ENCODE data around the gene CCNQ. TPM values are rescaled to one million over a fixed set of nuclear protein-coding genes. Genes with fewer than 3 reads are reported as not detected.

Gene CCNQ
- total and polyA plus RNA-seq, 2 of the 8 experiments (the other 6 are each of a cell fraction or from before 2014, with no cell fraction given): 16.6 to 32.1 TPM

DNA sequence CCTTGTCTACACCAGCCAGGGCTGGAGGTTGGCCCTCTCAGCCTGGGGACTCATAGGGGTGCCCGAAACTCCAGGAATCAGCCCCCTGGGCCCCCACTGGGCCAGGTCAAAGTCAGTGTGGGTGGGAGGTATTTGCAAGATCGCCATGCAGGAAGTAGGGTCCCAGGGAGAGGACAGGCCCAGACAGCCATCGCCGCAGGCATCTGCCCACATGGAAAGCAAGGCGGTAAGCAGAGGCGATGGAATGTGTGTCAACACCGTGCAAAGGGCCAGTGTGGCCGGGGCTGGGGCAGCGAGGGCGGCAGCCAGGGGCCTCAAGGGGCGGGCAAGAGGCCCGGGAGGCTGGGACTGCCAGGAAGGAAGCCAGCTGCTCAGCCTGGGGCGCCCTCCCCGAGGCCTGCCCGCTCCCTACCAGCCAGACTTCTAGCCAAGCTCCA is 28.8 kb upstream of the CCNQ start:
- H3K9ac ChIP-seq (replicated peaks in 1 of 4; ENCODE audit: extremely low read depth in 1 of 4, low read depth in 3 of 4, low read length in 3 of 4): no peak overlapping the region
- H3K27me3 ChIP-seq (replicated peaks in 1 of 4; ENCODE audit: control insufficient read depth in 3 of 4, extremely low read depth in 1 of 4, insufficient read depth in 3 of 4, low read length in 3 of 4): no peaks in the 10 kb centered on the region
- H3K18ac ChIP-seq (ENCODE audit: extremely low read depth, low read length): no peak overlapping the region
- no peak overlapping the region for H2BK15ac ChIP-seq (ENCODE audit: low read length)
- H4K5ac ChIP-seq (ENCODE audit: insufficient read length, low read depth, low read length): no peak overlapping the region
- DNase-seq (ENCODE audit: low read depth in 1 of 2, low spot score in 2 of 2) (no peak), FAIRE-seq (no peak)
- no peak overlapping the region for H4K8ac ChIP-seq (ENCODE audit: extremely low read depth, insufficient read depth, low read length)
- no peaks in the 10 kb centered on the region for H3K79me2 ChIP-seq (ENCODE audit: control insufficient read depth in 1 of 2, insufficient read depth in 2 of 2, low read length in 2 of 2)
- no peak overlapping the region for H2BK5ac ChIP-seq (ENCODE audit: low read depth, low read length)
- H4K91ac ChIP-seq (replicated peaks; ENCODE audit: insufficient read length, low read length): no peak overlapping the region
- H3K23me2 ChIP-seq (ENCODE audit: low read depth, low read length): no peaks in the 10 kb centered on the region
- no peak overlapping the region for H2BK120ac ChIP-seq (replicated peaks; ENCODE audit: low read depth, low read length)
- no peak for TF ChIP-seq POU5F1 (IDR thresholded peaks at IDR 0.05; ENCODE audit: low read depth, low read length)
- TF ChIP-seq BRCA1 (IDR thresholded peaks at IDR 0.05; ENCODE audit: low read depth, low read length): no peak
- TF ChIP-seq, protein P1, sequence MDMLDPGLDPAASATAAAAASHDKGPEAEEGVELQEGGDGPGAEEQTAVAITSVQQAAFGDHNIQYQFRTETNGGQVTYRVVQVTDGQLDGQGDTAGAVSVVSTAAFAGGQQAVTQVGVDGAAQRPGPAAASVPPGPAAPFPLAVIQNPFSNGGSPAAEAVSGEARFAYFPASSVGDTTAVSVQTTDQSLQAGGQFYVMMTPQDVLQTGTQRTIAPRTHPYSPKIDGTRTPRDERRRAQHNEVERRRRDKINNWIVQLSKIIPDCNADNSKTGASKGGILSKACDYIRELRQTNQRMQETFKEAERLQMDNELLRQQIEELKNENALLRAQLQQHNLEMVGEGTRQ (IDR thresholded peaks at IDR 0.05; ENCODE audit: low read length): no peak
- no peak for TF ChIP-seq TAF1 (IDR thresholded peaks at IDR 0.05; ENCODE audit: low read depth, low read length)
- no peak for TF ChIP-seq KDM1A (IDR thresholded peaks at IDR 0.05; ENCODE audit: borderline replicate concordance, low read length)
- TF ChIP-seq HDAC6 (IDR thresholded peaks at IDR 0.05; ENCODE audit: low read depth, low read length): no peak
- TF ChIP-seq CEBPB (IDR thresholded peaks at IDR 0.05; ENCODE audit: low read depth, low read length): no peak
- no peak for TF ChIP-seq GABPA (IDR thresholded peaks at IDR 0.05; ENCODE audit: borderline replicate concordance, insufficient read depth, low read length)
- no peak for TF ChIP-seq SAP30 (IDR thresholded peaks at IDR 0.05; ENCODE audit: insufficient read depth, insufficient replicate concordance, low read length)
- no peak for TF ChIP-seq CTBP2 (IDR thresholded peaks at IDR 0.05; ENCODE audit: borderline replicate concordance, insufficient read depth, insufficient read length, low read length)
- H3K4me1 ChIP-seq (replicated peaks in 1 of 4; ENCODE audit: control insufficient read depth in 3 of 4, insufficient read depth in 4 of 4, low read length in 3 of 4): peaks cover 0 to 3% (median 0%) of the 10 kb centered on the region in 4 experiments; a peak in 1 of 7 replicates
- no peak overlapping the region for H3K4ac ChIP-seq (replicated peaks; ENCODE audit: insufficient read length, low read depth, low read length)
- H3K14ac ChIP-seq (ENCODE audit: insufficient read length): no peak overlapping the region
- H3K36me3 ChIP-seq (ENCODE audit: control insufficient read depth in 2 of 4, insufficient read depth in 4 of 4, low read length in 3 of 4): no peaks in the 10 kb centered on the region
- CTCF ChIA-PET (ENCODE audit: partially characterized antibody): interaction anchor here (1.2 to 3.0 kb wide), 2 partner anchors 8 to 18 kb away, joined by 3 to 14 read pairs; no protein-coding TSS in a partner anchor
- H2AFZ ChIP-seq (ENCODE audit: low read length): no peak overlapping the region
- H3K79me1 ChIP-seq (ENCODE audit: low read depth, low read length): no peaks in the 10 kb centered on the region
- no peak overlapping the region for H3K4me3 ChIP-seq (ENCODE audit: extremely low read depth in 1 of 4, insufficient read depth in 2 of 4, low read depth in 3 of 4, low read length in 4 of 4)
- H3K27ac ChIP-seq (ENCODE audit: low read depth, low read length): no peak overlapping the region
- POLR2A ChIA-PET (ENCODE audit: partially characterized antibody): no interaction called here
- no peak overlapping the region for H3K23ac ChIP-seq (ENCODE audit: insufficient read length)
- H3K9me3 ChIP-seq (ENCODE audit: insufficient read depth in 2 of 2, low read depth in 1 of 2, low read length in 1 of 2): no peaks in the 10 kb centered on the region
- H2AK5ac ChIP-seq (ENCODE audit: low read depth, low read length): no peak overlapping the region
- no peak overlapping the region for H2BK20ac ChIP-seq (ENCODE audit: low read length)
- no peak overlapping the region for H2BK12ac ChIP-seq (ENCODE audit: low read depth, low read length)
- no peak overlapping the region for H3K56ac ChIP-seq (replicated peaks; ENCODE audit: insufficient read length, low read depth, low read length)
- WGBS, 2 experiments (ENCODE audit: extremely low coverage in 1 of 2, insufficient coverage in 1 of 2, insufficient read length in 1 of 2, insufficient replicate concordance in 2 of 2, low coverage in 1 of 2, low lambda C conversion rate in 2 of 2, missing lambda C conversion rate in 1 of 2): 89% methylated on average over 13 of the region's 15 CpGs; no CpG with 5 or more reads in 1 of the 2 experiments
- H3K4me2 ChIP-seq (ENCODE audit: insufficient read depth in 1 of 2, low read depth in 2 of 2, low read length in 2 of 2): no peak overlapping the region
- no peaks in the 10 kb centered on the region for H4K20me1 ChIP-seq (replicated peaks in 1 of 2; ENCODE audit: control insufficient read depth in 1 of 2, insufficient read depth in 2 of 2, low read length in 2 of 2)

Data from H1 (cell line).